SH-SY5Y (cell line): ENCODE data around the gene NOL3.

Source experiments
- GATA2 ChIP-seq: IDR thresholded peaks from 2 replicates; pipeline ENCODE4 v1.6.1; 2011; ENCODE audit warnings: mild to moderate bottlenecking, low read depth, low read length
- GATA3 ChIP-seq: IDR thresholded peaks from 2 replicates; pipeline ENCODE4 v1.6.1; 2011; ENCODE audit warnings: low read depth, mild to moderate bottlenecking, low read length, moderate library complexity

Gene NOL3

DNA sequence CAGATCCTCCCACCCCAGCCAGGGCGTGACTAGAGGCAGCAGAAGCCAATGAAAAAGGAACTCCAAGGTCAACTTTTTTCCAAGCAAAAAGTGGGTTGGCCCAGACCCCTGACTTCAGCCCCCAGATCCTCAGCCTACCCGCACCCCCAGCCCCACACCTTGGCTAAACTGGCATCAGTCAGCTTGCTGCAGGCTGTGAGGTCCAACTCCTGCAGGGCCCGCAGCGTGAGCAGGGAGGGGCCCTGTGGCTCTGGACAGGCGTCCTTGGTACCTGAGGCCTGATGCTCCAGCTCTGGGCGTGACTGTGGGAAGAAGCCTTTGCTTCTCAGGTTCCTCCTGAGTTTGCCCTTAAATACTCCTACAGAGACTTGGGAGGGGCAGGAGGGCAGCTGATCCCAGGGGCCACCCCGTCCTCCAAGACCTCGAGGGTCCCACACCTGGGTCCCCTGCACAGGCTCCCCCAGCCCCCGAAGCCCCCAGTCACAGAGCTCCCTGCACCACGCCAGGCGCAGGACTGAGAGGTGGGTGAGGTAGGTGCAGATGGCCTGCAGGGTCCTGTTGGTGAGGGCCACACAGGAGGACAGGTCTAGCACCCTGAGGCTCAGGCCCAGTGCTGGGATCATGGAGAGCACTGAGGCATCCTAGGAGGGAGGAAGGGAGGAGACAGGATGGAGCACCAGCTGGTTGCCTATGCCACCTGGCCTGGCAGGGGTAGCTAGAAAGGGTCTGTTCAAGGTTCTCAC is 38.0 kb downstream of the NOL3 start:
- TF ChIP-seq GATA2: no peak
- no peak for TF ChIP-seq GATA3

DNA sequence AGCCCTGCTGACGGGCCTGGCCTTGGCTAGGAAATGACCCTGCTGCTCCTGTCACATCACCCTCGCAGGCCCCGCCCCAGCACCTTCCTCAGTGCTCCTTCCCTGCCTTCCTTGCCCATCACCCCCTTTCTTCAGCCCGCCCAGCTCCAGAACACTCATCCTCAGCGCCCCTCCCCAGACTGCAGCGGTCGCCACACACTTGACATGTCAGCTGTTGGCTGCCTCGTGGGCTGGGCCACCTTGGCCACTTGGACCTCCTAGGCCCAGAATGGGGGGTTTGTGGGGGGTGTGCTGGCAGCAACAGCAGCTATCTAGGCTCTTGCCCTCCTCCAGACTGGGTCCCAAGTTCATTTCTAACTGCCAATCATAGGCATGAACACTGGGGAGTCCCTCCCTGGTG is 39.2 kb downstream of the NOL3 start:
- TF ChIP-seq GATA3: no peak
- TF ChIP-seq GATA2: no peak

- TF ChIP-seq GATA2 (no peak), GATA3 (no peak)
These were observed 40.0 kb downstream of the NOL3 start for GRCh38 chr16:67210069-67210937.

DNA sequence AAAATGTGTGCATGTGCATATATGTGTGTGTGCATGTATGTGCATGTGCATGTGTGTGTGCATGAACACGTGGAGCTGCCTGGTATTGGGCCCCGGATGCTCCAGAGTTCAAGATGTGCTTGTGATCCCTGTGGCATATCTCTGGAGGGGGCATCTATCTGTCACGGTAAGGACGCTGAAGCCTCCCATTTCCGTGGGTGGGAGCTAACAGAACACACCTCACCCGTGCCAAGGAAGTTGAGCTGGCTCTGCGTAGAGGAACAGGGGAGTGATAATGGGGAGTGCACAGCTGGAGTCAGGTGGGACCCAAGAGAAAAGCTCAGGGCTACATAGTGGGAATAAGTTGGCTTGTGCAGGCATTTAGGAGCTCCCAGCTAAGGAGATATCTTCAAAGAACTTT is 41.3 kb downstream of the NOL3 start:
- TF ChIP-seq GATA3: no peak
- no peak for TF ChIP-seq GATA2

DNA sequence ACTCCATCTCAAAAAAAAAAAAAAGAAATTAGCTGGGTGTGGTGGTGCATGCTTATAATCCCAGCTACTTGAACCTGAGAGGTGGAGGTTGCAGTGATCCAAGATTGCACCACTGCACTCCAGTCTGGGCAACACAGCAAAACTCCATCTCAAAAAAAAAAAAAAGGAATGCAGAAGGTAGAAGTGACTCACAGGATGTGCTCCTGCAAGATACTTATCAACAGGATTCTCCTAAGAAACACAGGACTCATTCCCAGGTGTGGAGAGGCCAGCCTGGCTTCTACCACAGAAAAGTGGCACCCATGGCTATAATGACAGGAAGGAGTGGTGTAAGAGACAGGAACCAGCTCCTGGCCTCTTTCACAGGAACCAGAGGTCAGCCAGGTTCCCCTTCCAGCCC is 42.4 kb downstream of the NOL3 start:
- TF ChIP-seq GATA3: no peak
- no peak for TF ChIP-seq GATA2

DNA sequence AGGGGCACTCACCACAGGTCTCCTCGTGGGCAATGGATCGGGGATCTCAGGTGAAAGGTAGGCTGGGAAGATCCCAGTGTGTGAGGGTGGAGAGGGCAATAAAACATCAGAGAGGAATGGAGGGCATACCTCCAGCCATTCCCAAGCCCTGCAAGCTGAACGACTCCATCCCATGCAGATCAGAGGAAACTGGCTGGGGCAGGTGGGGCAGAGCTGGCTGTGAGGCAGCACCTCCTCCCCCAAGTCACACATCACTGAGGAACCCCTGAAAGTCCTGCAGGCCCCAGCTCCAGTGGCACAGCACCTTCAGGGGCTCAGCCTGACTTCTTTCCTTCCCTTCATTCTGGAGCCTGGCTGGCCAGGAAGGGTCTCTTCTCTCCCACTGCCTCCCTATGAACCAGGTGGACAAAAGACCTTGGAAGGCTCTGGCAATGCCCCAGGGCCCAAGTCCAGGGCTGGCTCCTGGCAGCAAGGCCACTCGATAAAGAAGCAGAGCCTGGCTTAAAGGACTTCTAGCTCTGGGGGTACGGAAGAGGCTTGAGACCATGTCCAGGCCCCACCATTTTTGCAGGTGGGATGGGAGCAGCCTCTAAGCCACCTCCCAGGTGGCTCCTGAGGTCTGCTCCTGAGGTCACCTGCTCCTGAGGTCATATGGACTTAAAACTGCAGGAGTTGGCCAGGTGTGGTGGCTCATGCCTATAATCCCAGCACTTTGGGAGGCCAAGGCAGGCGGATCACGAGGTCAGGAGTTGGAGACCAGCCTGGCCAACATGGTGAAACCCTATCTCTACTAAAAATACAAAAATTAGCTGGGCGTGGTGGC is 43.1 kb downstream of the NOL3 start:
- TF ChIP-seq GATA3 (no peak), GATA2 (no peak)

GRCh38 chr16:67215706-67216105 is 45.4 kb downstream of the NOL3 start:
- TF ChIP-seq GATA2: no peak
- no peak for TF ChIP-seq GATA3

- TF ChIP-seq GATA3 (no peak), GATA2 (no peak)
These were observed 46.5 kb downstream of the NOL3 start for GRCh38 chr16:67216612-67217490.

- TF ChIP-seq GATA2: no peak
- TF ChIP-seq GATA3: no peak
These were observed 53.7 kb downstream of the NOL3 start for GRCh38 chr16:67223992-67224391.
